Measurements from ENCODE around the gene C5orf63. TPM values are rescaled to one million over a fixed set of nuclear protein-coding genes. Genes with fewer than 3 reads are reported as not detected.

C5orf63 gene
- total and polyA plus RNA-seq, 2 experiments from 2014 or later, result 6.8 to 10.5 TPM

DNA sequence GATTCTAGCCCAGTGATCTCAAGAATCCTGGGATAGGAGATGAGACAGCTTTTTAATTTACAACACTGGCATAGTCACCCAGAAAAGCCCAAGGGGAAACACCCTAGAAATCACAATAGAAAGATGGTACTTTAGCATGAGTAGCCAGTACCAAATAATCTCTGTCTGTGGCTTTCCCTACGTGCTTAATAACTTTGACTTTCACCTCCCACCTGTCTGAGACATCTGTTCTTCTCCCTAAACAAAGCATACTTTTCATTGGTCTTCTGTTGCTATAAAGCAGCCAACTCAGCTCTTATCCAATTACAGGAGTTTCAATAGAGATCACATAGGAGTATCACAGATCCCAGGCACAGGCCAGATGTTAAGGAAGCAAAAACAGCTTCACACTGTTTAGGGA, 53.4 kb downstream of the C5orf63 start:
- Mint-ChIP-seq H3K27ac (no peak overlapping the region), H3K27me3 (ENCODE audit: insufficient read depth, low read depth, poor library complexity) (no peaks in the 10 kb centered on the region), H3K4me1 (peaks cover 12% of the 10 kb centered on the region), H3K4me3 (no peak overlapping the region), H3K36me3 (ENCODE audit: low read depth) (no peaks in the 10 kb centered on the region), H3K9me3 (0 out of 3 replicates have a peak, but pooled peaks cover 2% of the 10 kb centered on the region)
- H3K4me3 ChIP-seq, result no peak overlapping the region
- no peak overlapping the region for H3K27ac ChIP-seq (ENCODE audit: low read depth)
- H3K4me1 ChIP-seq (ENCODE audit: insufficient read depth), result no peaks in the 10 kb centered on the region; the same call in 1 of the 2 replicates
- no peak for ATAC-seq
- TF ChIP-seq EZH2phosphoT487 (IDR thresholded peaks at IDR 0.05; ENCODE audit: unreplicated experiment), result no peak
- TF ChIP-seq, protein P1, sequence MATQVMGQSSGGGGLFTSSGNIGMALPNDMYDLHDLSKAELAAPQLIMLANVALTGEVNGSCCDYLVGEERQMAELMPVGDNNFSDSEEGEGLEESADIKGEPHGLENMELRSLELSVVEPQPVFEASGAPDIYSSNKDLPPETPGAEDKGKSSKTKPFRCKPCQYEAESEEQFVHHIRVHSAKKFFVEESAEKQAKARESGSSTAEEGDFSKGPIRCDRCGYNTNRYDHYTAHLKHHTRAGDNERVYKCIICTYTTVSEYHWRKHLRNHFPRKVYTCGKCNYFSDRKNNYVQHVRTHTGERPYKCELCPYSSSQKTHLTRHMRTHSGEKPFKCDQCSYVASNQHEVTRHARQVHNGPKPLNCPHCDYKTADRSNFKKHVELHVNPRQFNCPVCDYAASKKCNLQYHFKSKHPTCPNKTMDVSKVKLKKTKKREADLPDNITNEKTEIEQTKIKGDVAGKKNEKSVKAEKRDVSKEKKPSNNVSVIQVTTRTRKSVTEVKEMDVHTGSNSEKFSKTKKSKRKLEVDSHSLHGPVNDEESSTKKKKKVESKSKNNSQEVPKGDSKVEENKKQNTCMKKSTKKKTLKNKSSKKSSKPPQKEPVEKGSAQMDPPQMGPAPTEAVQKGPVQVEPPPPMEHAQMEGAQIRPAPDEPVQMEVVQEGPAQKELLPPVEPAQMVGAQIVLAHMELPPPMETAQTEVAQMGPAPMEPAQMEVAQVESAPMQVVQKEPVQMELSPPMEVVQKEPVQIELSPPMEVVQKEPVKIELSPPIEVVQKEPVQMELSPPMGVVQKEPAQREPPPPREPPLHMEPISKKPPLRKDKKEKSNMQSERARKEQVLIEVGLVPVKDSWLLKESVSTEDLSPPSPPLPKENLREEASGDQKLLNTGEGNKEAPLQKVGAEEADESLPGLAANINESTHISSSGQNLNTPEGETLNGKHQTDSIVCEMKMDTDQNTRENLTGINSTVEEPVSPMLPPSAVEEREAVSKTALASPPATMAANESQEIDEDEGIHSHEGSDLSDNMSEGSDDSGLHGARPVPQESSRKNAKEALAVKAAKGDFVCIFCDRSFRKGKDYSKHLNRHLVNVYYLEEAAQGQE (IDR thresholded peaks at IDR 0.05; ENCODE audit: unreplicated experiment), result no peak
- no peak for TF ChIP-seq ZNF114 (CRISPR knock-in tag; IDR thresholded peaks at IDR 0.05)
- TF ChIP-seq, protein P2, sequence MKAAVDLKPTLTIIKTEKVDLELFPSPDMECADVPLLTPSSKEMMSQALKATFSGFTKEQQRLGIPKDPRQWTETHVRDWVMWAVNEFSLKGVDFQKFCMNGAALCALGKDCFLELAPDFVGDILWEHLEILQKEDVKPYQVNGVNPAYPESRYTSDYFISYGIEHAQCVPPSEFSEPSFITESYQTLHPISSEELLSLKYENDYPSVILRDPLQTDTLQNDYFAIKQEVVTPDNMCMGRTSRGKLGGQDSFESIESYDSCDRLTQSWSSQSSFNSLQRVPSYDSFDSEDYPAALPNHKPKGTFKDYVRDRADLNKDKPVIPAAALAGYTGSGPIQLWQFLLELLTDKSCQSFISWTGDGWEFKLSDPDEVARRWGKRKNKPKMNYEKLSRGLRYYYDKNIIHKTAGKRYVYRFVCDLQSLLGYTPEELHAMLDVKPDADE (IDR thresholded peaks at IDR 0.05), result no peak
- no peak for TF ChIP-seq EZH2 (IDR thresholded peaks at IDR 0.05; ENCODE audit: low read depth, unreplicated experiment)
- TF ChIP-seq JUNB (IDR thresholded peaks at IDR 0.05; ENCODE audit: unreplicated experiment), result no peak
- no peak for TF ChIP-seq STAT1 (IDR thresholded peaks at IDR 0.05; ENCODE audit: unreplicated experiment)
- TF ChIP-seq, protein P3, sequence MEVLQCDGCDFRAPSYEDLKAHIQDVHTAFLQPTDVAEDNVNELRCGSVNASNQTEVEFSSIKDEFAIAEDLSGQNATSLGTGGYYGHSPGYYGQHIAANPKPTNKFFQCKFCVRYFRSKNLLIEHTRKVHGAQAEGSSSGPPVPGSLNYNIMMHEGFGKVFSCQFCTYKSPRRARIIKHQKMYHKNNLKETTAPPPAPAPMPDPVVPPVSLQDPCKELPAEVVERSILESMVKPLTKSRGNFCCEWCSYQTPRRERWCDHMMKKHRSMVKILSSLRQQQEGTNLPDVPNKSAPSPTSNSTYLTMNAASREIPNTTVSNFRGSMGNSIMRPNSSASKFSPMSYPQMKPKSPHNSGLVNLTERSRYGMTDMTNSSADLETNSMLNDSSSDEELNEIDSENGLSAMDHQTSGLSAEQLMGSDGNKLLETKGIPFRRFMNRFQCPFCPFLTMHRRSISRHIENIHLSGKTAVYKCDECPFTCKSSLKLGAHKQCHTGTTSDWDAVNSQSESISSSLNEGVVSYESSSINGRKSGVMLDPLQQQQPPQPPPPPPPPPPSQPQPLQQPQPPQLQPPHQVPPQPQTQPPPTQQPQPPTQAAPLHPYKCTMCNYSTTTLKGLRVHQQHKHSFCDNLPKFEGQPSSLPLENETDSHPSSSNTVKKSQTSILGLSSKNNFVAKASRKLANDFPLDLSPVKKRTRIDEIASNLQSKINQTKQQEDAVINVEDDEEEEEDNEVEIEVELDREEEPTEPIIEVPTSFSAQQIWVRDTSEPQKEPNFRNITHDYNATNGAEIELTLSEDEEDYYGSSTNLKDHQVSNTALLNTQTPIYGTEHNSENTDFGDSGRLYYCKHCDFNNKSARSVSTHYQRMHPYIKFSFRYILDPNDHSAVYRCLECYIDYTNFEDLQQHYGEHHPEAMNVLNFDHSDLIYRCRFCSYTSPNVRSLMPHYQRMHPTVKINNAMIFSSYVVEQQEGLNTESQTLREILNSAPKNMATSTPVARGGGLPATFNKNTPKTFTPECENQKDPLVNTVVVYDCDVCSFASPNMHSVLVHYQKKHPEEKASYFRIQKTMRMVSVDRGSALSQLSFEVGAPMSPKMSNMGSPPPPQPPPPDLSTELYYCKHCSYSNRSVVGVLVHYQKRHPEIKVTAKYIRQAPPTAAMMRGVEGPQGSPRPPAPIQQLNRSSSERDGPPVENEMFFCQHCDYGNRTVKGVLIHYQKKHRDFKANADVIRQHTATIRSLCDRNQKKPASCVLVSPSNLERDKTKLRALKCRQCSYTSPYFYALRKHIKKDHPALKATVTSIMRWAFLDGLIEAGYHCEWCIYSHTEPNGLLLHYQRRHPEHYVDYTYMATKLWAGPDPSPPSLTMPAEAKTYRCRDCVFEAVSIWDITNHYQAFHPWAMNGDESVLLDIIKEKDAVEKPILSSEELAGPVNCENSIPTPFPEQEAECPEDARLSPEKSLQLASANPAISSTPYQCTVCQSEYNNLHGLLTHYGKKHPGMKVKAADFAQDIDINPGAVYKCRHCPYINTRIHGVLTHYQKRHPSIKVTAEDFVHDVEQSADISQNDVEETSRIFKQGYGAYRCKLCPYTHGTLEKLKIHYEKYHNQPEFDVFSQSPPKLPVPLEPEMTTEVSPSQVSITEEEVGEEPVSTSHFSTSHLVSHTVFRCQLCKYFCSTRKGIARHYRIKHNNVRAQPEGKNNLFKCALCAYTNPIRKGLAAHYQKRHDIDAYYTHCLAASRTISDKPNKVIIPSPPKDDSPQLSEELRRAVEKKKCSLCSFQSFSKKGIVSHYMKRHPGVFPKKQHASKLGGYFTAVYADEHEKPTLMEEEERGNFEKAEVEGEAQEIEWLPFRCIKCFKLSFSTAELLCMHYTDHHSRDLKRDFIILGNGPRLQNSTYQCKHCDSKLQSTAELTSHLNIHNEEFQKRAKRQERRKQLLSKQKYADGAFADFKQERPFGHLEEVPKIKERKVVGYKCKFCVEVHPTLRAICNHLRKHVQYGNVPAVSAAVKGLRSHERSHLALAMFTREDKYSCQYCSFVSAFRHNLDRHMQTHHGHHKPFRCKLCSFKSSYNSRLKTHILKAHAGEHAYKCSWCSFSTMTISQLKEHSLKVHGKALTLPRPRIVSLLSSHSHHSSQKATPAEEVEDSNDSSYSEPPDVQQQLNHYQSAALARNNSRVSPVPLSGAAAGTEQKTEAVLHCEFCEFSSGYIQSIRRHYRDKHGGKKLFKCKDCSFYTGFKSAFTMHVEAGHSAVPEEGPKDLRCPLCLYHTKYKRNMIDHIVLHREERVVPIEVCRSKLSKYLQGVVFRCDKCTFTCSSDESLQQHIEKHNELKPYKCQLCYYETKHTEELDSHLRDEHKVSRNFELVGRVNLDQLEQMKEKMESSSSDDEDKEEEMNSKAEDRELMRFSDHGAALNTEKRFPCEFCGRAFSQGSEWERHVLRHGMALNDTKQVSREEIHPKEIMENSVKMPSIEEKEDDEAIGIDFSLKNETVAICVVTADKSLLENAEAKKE (CRISPR knock-in tag; IDR thresholded peaks at IDR 0.05), result no peak
- no peak for TF ChIP-seq CREB1 (CRISPR knock-in tag; IDR thresholded peaks at IDR 0.05; ENCODE audit: low read depth)
- TF ChIP-seq ZNF331 (CRISPR knock-in tag; IDR thresholded peaks at IDR 0.05; ENCODE audit: low read depth), result no peak
- no peak for TF ChIP-seq POLR2AphosphoS5 (IDR thresholded peaks at IDR 0.05; ENCODE audit: low read depth)
- TF ChIP-seq, protein P4, sequence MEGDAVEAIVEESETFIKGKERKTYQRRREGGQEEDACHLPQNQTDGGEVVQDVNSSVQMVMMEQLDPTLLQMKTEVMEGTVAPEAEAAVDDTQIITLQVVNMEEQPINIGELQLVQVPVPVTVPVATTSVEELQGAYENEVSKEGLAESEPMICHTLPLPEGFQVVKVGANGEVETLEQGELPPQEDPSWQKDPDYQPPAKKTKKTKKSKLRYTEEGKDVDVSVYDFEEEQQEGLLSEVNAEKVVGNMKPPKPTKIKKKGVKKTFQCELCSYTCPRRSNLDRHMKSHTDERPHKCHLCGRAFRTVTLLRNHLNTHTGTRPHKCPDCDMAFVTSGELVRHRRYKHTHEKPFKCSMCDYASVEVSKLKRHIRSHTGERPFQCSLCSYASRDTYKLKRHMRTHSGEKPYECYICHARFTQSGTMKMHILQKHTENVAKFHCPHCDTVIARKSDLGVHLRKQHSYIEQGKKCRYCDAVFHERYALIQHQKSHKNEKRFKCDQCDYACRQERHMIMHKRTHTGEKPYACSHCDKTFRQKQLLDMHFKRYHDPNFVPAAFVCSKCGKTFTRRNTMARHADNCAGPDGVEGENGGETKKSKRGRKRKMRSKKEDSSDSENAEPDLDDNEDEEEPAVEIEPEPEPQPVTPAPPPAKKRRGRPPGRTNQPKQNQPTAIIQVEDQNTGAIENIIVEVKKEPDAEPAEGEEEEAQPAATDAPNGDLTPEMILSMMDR (conservative IDR thresholded peaks at IDR 0.05; ENCODE audit: low read depth in 2 of 2), result no peak
- TF ChIP-seq NANOG (IDR thresholded peaks at IDR 0.05; ENCODE audit: borderline replicate concordance), result no peak
- H4K20me1 ChIP-seq (replicated peaks; ENCODE audit: insufficient read depth), result no peaks in the 10 kb centered on the region
- H3K79me2 ChIP-seq (replicated peaks; ENCODE audit: insufficient read depth), result peaks cover 18% of the 10 kb centered on the region
- H3K27me3 ChIP-seq (ENCODE audit: insufficient read depth), result no peaks in the 10 kb centered on the region
- peaks cover 7% of the 10 kb centered on the region; the same call in 1 of the 2 replicates for H3K9me2 ChIP-seq (ENCODE audit: insufficient read depth)
- H3K36me3 ChIP-seq (ENCODE audit: insufficient read depth), result no peaks in the 10 kb centered on the region
- H3F3A ChIP-seq (replicated peaks; ENCODE audit: low read depth), result no peaks in the 10 kb centered on the region
- H2AFZ ChIP-seq, result no peak overlapping the region
- H3K4me2 ChIP-seq, result no peak overlapping the region
- DNase-seq (ENCODE audit: low spot score), result no peak
